NCI-H1105 (cell line): Measurements from ENCODE around the gene PRKCG.

Experiments
- DNase-seq: peaks from one replicate; lab custom pipeline; 2025; lab: John Stamatoyannopoulos, UW

Gene PRKCG

DNA sequence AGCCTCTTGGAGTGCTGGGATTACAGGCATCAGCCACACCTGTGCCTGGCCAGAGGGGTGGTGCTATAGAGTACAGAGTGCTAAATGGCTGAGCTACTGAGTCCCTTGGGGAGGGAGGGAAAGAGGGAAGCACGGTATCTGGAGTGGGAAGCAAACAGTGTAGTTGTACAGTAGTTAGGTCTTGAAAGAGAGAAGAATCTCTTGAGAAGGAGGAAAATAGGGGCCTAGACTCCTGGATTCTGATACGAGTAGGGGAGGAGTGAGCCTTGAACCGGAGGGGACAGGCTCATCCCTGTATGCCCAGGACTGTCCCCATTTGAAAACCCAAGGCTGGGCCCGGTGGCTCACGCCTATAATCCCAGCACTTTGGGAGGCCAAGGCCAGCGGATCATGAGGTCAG is 9.2 kb upstream of the PRKCG start:
- DNase-seq = no peak

DNA sequence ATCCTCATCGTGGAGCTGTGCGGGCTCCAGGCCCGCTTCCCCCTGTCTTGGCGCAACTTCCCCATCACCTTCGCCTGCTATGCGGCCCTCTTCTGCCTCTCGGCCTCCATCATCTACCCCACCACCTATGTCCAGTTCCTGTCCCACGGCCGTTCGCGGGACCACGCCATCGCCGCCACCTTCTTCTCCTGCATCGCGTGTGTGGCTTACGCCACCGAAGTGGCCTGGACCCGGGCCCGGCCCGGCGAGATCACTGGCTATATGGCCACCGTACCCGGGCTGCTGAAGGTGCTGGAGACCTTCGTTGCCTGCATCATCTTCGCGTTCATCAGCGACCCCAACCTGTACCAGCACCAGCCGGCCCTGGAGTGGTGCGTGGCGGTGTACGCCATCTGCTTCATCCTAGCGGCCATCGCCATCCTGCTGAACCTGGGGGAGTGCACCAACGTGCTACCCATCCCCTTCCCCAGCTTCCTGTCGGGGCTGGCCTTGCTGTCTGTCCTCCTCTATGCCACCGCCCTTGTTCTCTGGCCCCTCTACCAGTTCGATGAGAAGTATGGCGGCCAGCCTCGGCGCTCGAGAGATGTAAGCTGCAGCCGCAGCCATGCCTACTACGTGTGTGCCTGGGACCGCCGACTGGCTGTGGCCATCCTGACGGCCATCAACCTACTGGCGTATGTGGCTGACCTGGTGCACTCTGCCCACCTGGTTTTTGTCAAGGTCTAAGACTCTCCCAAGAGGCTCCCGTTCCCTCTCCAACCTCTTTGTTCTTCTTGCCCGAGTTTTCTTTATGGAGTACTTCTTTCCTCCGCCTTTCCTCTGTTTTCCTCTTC is 8.0 kb upstream of the PRKCG start:
- DNase-seq = no peak

DNA sequence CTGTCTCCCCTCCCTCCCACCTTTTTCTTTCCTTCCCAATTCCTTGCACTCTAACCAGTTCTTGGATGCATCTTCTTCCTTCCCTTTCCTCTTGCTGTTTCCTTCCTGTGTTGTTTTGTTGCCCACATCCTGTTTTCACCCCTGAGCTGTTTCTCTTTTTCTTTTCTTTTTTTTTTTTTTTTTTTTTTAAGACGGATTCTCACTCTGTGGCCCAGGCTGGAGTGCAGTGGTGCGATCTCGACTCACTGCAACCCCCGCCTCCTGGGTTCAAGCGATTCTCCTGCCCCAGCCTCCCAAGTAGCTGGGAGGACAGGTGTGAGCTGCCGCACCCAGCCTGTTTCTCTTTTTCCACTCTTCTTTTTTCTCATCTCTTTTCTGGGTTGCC is 7.4 kb upstream of the PRKCG start:
- DNase-seq = no peak

DNA sequence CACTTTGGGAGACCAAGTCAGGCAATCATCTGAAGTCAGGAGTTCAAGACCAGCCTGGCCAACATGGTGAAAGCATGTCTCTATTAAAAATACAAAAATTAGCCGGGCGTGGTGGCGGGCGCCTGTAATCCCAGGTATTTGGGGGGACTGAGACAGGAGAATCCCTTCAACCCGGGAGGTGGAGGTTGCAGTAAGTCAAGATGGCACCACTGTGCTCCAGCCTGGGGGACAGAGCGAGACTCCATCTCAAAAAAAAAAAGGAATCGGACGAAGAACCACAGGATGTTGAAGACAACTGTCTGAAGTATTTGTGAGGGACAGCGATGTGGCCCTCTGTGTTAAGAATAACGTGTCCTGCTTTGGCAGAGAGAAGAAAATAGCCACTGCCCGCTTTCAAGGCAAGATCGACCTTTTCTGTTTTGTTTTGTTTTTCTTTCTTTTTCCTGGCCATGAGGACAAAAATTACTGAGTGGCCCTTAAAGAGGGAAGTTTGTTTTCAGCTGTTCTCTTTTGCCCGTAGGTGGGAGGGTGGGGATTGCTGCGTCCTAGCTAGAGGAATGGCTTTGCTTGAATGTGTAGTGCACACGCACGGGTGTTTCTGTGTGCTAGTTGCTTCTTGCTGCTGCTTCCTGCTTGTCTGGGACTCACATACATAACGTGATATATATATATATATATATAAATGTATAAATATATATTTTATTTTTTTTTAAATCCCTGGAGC is 6.2 kb upstream of the PRKCG start:
- no peak for DNase-seq

DNA sequence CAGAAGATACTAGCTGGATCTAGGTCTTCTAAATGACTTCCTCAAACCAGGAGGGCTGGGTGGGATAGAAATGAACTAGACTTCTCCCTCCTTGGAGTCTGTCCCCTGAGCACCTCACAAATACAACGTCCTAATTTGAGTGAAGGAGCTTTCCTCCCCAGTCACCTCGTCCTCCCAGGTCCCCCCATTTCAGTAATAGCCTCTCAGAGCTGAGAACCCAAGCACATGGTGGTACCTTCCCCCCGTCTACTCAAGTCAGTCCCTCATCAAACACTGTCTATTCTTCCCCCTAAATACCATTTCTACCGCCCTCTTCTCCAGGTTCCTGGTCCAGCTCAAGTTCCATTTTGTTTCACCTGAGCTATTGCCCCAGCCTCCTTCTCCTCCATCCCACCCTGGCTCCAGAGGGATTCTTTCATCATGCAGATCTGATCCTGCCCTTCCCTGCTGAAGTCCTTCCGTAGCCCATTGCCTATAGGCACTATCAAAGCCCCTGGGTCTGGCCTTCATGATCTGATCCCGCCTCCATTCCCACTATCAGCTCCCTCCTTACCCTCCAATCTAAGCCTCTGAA is 5.3 kb upstream of the PRKCG start:
- DNase-seq = no peak

GRCh38 chr19:53877361-53877766 is 4.6 kb upstream of the PRKCG start:
- DNase-seq = no peak

- DNase-seq = no peak
Measured at GRCh38 chr19:53878776-53879139, 3.2 kb upstream of the PRKCG start.

DNA sequence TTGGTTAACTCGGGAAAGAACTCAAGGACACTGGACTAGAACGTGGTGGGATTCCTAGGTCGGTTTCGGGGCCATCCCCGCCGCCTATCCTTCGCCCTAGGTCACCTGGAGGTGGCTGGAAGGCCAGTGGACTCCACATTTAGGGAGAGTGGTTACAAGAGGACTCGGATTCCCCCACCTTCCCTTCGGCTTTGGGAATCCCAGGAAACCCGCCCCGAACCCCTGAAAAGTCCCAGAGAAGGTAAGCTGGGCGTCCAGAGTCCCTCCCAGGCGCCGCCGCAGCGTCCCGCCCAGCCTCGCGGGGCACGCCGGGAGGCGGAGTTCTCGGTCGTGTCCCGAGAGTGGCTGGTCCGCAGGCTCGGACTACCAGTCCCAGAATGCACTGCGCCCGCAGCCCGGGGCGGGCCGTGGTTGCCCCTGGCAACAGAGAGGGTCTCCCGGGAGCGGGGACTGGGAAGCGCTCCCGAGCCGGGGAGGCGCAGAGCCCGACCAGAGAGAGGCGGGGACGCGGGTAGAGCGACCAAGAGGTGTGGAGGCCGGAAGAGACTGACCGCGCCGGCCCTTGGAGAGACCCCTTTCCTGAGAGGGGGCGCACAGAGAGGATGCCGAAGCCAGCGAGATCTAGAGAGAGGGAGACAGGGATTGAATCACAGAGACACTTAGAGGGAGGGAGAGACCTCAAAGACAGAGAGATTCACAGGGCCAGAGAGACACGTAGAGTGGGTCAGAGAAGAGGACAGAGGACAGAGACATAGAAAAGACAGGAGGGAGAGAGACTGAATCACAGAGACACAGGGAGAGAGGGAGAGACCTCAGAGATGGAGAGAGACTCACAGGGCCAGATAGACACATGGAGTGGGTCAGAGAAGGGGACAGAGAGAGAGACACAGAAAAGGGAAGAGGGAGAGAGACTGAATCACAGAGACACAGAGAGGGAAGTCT is 2.6 kb upstream of the PRKCG start:
- DNase-seq = peak; percentile 86

GRCh38 chr19:53880711-53881481 is 1.1 kb upstream of the PRKCG start:
- no peak for DNase-seq

DNA sequence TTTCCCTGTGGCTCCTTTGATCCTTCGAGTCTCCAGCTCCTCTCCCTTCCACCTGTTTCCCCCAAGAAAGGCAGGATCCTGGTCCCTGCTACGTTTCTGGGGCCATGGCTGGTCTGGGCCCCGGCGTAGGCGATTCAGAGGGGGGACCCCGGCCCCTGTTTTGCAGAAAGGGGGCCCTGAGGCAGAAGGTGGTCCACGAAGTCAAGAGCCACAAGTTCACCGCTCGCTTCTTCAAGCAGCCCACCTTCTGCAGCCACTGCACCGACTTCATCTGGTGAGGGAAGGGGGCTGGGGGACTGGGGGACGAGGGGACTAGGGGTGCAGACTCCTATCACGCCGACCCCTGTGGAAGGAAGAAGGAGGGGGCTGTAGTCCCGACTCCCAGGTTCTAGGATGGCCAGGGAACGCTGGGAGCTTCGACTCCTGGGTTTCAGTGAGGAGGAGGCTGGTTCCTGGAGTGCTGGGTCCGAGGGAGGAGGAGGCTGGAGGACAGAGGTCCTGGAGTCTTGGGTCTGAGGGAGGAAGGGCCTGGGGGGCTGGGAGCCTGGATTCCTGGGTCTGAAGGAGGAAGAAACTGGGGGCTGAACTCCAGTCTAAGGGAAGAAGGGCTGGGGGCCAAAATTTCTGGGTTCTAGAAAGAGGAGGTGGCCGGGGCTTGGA is 524 bp downstream of the PRKCG start:
- DNase-seq = no peak

DNA sequence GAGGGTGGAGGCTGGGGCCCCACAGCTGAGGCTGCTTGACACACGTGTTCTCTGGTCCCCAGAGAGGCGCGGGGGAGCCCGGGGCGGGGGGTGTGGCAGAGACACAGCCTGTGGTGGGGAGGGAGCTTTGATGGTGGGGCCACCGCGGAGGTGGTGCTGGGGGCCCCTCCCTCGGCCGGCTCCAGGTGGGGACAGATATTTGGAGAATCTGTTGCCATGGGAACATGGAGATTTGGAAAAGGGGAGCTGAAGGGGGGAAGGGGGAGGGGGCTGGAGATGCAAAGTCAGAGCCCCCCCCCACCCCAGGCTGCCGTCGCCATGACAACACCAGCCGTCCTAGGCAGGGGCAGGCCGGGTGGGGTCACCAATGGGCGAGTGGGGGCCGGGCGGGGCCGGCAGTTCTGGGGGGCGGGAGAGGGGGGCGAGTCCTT is 1.2 kb downstream of the PRKCG start:
- DNase-seq = no peak

GRCh38 chr19:53883741-53884140 is 1.7 kb downstream of the PRKCG start:
- no peak for DNase-seq

- DNase-seq = no peak
Measured at GRCh38 chr19:53884256-53884655, 2.3 kb downstream of the PRKCG start.

- DNase-seq = no peak
Measured at GRCh38 chr19:53885036-53885435, 3.0 kb downstream of the PRKCG start.

DNA sequence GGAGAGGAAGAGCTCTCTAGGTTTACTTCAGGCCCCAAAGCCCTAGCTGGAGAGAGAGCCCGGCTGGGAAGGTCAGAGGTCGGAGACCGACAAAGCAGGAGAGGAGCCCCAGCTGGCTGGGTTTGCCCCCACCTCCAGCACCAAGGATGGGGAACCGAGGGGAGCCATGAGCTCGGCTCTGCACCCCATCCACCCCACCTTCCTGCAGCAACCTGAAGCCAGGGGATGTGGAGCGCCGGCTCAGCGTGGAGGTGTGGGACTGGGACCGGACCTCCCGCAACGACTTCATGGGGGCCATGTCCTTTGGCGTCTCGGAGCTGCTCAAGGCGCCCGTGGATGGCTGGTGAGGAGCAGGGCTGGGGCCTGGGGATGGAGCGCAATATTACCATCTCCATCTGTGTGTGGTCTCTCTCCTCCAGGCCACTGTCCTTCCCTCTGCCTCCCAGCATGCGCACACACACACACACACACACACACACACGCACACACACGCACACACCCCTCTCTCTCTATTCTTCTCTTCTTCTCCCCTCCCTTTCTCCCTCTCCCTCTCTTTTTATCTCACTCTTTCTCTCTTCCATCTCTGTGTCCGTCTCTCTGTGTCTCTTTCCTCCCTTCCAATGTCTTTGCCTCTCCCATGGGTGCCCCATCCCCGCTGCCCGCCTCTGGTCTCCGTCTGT is 10.4 kb downstream of the PRKCG start:
- no peak for DNase-seq

GRCh38 chr19:53892981-53893325 is 11.0 kb downstream of the PRKCG start:
- no peak for DNase-seq

- no peak for DNase-seq
Measured at GRCh38 chr19:53894707-53895106, 12.7 kb downstream of the PRKCG start.

DNA sequence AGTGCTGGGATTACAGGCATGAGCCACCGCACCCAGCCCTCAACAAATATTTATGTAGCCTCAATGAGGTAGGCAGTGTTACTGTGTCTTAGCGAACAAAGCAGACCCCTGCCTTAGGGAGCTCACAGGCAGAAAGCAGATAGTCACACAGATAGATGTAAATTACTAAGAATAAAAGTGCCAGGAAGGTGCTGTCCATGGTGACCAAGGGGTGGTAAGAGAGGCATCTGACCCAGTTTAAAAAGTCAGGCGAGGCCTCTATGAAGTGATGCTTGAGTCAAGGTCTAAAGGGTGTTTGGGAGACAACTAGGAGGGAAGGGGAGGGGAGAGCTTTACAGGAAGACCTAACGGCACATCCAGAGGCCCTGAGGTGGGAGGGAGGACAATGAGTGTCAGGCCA is 14.7 kb downstream of the PRKCG start:
- no peak for DNase-seq

DNA sequence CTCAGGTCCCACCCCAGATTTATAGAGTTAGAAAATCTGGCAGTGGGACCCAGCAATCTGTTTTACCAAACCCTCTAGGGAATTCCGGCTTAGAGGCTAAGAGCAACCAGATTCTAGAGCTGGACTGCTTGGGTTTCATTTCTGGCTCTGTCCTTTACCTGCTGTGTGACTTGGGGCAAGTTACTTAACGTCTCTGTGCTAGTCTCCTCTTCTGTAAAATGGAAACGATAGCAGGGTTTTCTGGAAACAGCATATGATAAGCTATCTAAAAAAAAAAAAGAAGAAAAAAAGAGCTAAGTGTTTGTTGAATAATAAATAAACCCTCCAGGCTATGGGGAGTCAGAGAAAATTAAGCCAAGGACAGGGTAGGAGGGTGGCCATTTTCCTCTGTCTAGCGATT is 15.5 kb downstream of the PRKCG start:
- no peak for DNase-seq

GRCh38 chr19:53898166-53898565 is 16.2 kb downstream of the PRKCG start:
- no peak for DNase-seq
